PC-3 (cell line): Measurements from ENCODE around the gene FCSK.

Source experiments
- CTCF ChIP-seq: fragments of 300-600 bp; sonication (generic); conservative IDR thresholded peaks from 2 replicates; pipeline ENCODE4 v1.5.1; 2017; ENCODE audit warnings: antibody characterized with exemption, low read depth, mild to moderate bottlenecking, low read length
- EZH2 ChIP-seq: fragments of 300-600 bp; sonication (generic); IDR thresholded peaks from one replicate; pipeline ENCODE4 v1.6.1; 2017; ENCODE audit warnings: antibody characterized with exemption, mild to moderate bottlenecking, low read length; ENCODE audit not compliant: unreplicated experiment
- EZH2phosphoT487 ChIP-seq: fragments of 300-600 bp; sonication (generic); IDR thresholded peaks from 2 replicates; pipeline ENCODE4 v1.6.1; 2018; ENCODE audit warnings: mild to moderate bottlenecking, antibody characterized with exemption, low read length, borderline replicate concordance

- TF ChIP-seq CTCF (no peak), EZH2phosphoT487 (no peak), EZH2 (no peak)
These were observed 37.4 kb upstream of the FCSK start for GRCh38 chr16:70416748-70417616.
